Measurements from ENCODE around the gene COPG1.

COPG1 gene

DNA sequence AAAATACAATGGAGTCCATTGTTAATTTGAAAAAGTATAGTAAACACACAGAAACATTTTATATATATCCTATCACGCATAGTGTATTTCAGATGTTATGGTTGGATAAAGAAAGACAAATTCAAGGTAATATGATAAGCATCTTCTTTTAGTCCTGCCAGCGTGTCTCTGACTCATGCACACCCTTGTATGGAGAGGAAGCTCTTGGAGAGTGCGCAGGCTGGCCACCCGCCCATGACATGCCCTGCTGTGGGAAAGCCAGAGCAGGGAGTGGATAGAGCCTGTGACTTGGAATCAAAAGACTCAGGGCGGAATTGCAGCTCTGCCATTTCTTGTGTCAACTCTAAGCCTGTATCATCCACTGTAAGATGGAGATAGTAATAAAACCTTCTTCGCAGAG, 23.0 kb upstream of the COPG1 start:
- no peak overlapping the region for H3K27ac ChIP-seq (ENCODE audit: insufficient read depth, low read length, poor library complexity, severe bottlenecking)
- no peak for DNase-seq
- no peaks in the 10 kb centered on the region for H3K27me3 ChIP-seq (replicated peaks; ENCODE audit: control insufficient read depth, insufficient read depth, low read length, poor library complexity, severe bottlenecking)
- no peaks in the 10 kb centered on the region for H3K36me3 ChIP-seq (ENCODE audit: control insufficient read depth, insufficient read depth, low read length)
- peaks cover 8% of the 10 kb centered on the region for H3K4me1 ChIP-seq (ENCODE audit: control insufficient read depth, insufficient read depth, low read length, poor library complexity, severe bottlenecking)
- no peaks in the 10 kb centered on the region for H3K9me3 ChIP-seq (ENCODE audit: control insufficient read depth, low read length)
- no peak overlapping the region for H3K4me3 ChIP-seq (ENCODE audit: insufficient read depth, low read depth, low read length, poor library complexity, severe bottlenecking)

DNA sequence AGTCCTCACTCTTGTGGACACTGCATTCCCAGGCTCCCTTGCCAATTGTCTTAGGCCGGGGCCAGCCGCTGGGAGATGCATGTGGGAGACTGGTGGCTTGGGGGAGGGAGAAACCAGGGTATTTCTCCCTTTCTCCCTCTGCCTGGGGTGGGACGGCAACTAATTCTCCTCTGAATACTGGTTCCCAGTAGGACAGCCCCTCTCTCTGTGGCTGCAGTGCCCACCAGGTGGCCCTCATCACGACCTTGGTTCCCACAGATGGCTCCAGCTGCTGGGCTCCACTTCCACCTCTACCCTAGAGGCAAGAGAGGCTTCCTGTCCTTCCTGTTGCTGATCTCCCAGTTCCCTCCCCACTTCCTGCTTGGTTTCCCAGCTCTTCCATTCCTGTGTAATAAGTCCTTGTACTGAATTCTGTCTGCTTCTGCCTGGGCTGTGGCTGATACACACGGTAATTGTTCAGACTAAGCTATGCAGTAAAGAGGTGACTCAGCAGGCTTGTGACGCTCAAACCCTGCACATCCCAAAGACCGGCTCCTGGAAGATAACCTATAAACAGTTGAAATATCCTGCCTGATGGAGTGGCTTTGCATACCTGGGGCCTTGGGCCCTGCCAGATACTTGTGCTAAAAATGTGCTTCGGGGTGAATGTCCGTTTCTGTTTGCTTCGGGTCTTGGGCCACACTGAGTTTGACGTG, 20.4 kb upstream of the COPG1 start:
- Histone ChIP-seq H3K27ac (ENCODE audit: insufficient read depth, low read length, poor library complexity, severe bottlenecking) (no peak overlapping the region), H3K9me3 (ENCODE audit: control insufficient read depth, low read length) (no peaks in the 10 kb centered on the region)

DNA sequence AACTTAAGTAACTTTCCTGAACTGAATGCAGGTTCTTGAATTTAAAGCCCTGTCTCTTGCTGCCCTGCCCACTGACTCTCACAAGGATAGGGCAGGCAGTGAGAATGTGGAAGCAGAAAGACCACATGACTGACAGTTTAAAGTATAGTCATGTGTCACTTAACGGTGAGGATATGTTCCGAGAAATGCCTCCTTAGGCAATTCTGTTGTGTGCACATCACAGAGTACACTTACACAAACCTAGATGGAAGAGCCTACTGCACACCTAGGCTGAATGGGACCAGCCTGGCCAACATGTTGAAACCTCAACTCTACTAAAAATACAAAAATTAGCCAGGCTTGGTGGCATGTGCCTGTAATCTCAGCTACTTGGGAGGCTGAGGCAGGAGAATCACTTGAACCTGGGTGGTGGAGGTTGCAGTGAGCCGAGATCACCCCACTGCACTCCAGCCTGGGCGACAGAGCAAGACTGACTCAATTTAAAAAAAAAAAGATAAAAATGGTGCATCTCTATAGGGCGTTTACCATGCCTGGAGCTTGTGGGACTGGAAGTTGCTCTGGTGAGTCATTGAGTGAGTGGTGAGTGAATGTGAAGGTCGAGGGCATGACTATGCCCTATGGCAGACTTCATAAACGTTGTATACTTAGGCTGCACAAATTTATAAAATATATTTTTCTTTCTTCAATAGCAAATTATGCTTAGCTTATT, 18.9 kb upstream of the COPG1 start:
- H3K27me3 ChIP-seq (replicated peaks; ENCODE audit: control insufficient read depth, insufficient read depth, low read length, poor library complexity, severe bottlenecking): no peaks in the 10 kb centered on the region
- no peak for DNase-seq
- no peaks in the 10 kb centered on the region for H3K36me3 ChIP-seq (ENCODE audit: control insufficient read depth, insufficient read depth, low read length)
- H3K4me3 ChIP-seq (ENCODE audit: insufficient read depth, low read depth, low read length, poor library complexity, severe bottlenecking): no peak overlapping the region
- no peak overlapping the region for H3K27ac ChIP-seq (ENCODE audit: insufficient read depth, low read length, poor library complexity, severe bottlenecking)
- H3K9me3 ChIP-seq (ENCODE audit: control insufficient read depth, low read length): no peaks in the 10 kb centered on the region
- peaks cover 3% of the 10 kb centered on the region for H3K4me1 ChIP-seq (ENCODE audit: control insufficient read depth, insufficient read depth, low read length, poor library complexity, severe bottlenecking)

More for the DNA sequence above, 20.4 kb upstream of the COPG1 start:
- peaks cover 8% of the 10 kb centered on the region for H3K4me1 ChIP-seq (ENCODE audit: control insufficient read depth, insufficient read depth, low read length, poor library complexity, severe bottlenecking)
- no peak overlapping the region for H3K4me3 ChIP-seq (ENCODE audit: insufficient read depth, low read depth, low read length, poor library complexity, severe bottlenecking)
- no peak for DNase-seq
- no peaks in the 10 kb centered on the region for H3K36me3 ChIP-seq (ENCODE audit: control insufficient read depth, insufficient read depth, low read length)
- no peaks in the 10 kb centered on the region for H3K27me3 ChIP-seq (replicated peaks; ENCODE audit: control insufficient read depth, insufficient read depth, low read length, poor library complexity, severe bottlenecking)

DNA sequence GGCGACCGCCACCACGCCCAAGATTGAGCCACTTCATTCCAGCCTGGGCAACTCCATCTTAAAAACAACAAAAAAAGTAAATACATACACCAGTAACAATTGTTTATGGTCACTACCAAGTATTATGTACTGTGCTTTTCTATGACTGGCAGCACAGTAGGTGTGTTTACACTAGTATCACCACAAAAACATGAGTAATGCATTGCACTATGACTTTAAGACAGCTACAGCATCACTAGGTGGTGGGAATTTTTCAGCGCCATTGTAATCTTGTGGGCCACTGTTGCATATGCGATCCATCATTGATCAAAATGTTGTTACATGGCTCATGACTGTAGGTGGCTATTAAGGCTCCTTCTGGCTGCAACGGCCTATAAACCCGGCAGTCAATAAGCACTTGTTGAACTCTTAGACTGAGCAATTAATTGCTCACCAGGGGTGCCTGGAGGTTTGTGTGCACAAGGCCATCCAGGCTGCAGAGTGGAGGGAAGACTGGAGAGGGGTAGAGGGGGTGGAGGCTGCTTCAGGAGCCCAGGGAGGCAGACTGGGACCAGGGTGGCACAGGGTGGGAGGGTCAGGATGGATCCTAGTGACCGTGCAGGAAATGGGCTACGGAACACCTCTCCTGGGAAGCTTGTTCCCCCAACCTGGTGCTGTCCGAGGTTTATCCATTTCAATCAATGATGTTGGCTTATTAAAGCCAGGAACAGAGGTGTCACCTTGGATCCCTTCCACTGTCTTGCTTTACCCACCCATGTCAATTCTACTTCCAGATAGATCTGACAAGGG, 17.9 kb upstream of the COPG1 start:
- Histone ChIP-seq H3K27ac (ENCODE audit: insufficient read depth, low read length, poor library complexity, severe bottlenecking) (no peak overlapping the region), H3K4me1 (ENCODE audit: control insufficient read depth, insufficient read depth, low read length, poor library complexity, severe bottlenecking) (no peaks in the 10 kb centered on the region), H3K27me3 (replicated peaks; ENCODE audit: control insufficient read depth, insufficient read depth, low read length, poor library complexity, severe bottlenecking) (no peaks in the 10 kb centered on the region), H3K9me3 (ENCODE audit: control insufficient read depth, low read length) (no peaks in the 10 kb centered on the region), H3K36me3 (ENCODE audit: control insufficient read depth, insufficient read depth, low read length) (no peaks in the 10 kb centered on the region), H3K4me3 (ENCODE audit: insufficient read depth, low read depth, low read length, poor library complexity, severe bottlenecking) (no peak overlapping the region)
- DNase-seq: no peak

DNA sequence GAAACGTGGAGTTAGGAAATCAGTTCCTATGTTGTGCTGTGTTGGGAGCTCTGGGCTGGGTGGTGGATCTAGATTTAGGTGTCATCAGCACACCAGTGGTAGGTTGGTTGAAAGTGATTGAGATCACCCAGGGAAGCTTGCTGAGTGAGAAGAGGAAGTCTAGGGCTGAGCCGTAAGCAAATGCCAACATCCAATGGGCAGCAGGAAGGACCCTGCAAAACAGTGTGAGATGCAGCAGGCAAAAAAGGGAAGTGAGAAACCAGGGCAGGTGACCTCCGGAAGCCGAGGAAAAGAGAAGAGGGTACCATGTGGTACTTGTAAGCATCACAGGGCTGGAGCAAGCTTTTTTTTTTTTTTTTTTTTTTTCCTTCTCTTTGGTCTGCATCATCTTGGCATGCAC, 15.9 kb upstream of the COPG1 start:
- H3K27ac ChIP-seq (ENCODE audit: insufficient read depth, low read length, poor library complexity, severe bottlenecking): no peak overlapping the region
- H3K4me3 ChIP-seq (ENCODE audit: insufficient read depth, low read depth, low read length, poor library complexity, severe bottlenecking): no peak overlapping the region
- DNase-seq: no peak
- H3K36me3 ChIP-seq (ENCODE audit: control insufficient read depth, insufficient read depth, low read length): no peaks in the 10 kb centered on the region
- no peaks in the 10 kb centered on the region for H3K9me3 ChIP-seq (ENCODE audit: control insufficient read depth, low read length)
- H3K27me3 ChIP-seq (replicated peaks; ENCODE audit: control insufficient read depth, insufficient read depth, low read length, poor library complexity, severe bottlenecking): no peaks in the 10 kb centered on the region
- H3K4me1 ChIP-seq (ENCODE audit: control insufficient read depth, insufficient read depth, low read length, poor library complexity, severe bottlenecking): peaks cover under 1% of the 10 kb centered on the region

DNA sequence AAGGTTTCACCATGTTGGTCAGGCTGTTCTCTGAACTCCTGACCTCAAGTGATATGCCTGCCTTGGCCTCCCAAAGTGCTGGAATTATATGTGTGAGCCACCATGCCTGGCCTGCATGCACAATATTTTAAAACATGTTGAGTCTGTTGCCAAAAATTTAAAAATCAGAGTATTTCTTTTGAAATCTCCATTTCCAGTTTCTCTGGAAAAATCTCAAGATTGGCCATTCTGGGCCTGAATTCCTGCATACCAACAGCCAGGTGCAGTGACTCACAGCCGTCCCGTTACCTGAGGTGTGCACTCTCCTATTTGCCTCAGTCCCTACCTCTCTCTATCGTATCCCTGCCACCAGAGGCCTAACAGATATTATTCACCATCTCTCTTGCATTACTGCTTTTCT, 15.0 kb upstream of the COPG1 start:
- H3K4me1 ChIP-seq (ENCODE audit: control insufficient read depth, insufficient read depth, low read length, poor library complexity, severe bottlenecking): peaks cover 8% of the 10 kb centered on the region
- H3K27ac ChIP-seq (ENCODE audit: insufficient read depth, low read length, poor library complexity, severe bottlenecking): no peak overlapping the region
- H3K27me3 ChIP-seq (replicated peaks; ENCODE audit: control insufficient read depth, insufficient read depth, low read length, poor library complexity, severe bottlenecking): no peaks in the 10 kb centered on the region
- no peaks in the 10 kb centered on the region for H3K36me3 ChIP-seq (ENCODE audit: control insufficient read depth, insufficient read depth, low read length)
- H3K4me3 ChIP-seq (ENCODE audit: insufficient read depth, low read depth, low read length, poor library complexity, severe bottlenecking): no peak overlapping the region
- no peaks in the 10 kb centered on the region for H3K9me3 ChIP-seq (ENCODE audit: control insufficient read depth, low read length)
- no peak for DNase-seq

DNA sequence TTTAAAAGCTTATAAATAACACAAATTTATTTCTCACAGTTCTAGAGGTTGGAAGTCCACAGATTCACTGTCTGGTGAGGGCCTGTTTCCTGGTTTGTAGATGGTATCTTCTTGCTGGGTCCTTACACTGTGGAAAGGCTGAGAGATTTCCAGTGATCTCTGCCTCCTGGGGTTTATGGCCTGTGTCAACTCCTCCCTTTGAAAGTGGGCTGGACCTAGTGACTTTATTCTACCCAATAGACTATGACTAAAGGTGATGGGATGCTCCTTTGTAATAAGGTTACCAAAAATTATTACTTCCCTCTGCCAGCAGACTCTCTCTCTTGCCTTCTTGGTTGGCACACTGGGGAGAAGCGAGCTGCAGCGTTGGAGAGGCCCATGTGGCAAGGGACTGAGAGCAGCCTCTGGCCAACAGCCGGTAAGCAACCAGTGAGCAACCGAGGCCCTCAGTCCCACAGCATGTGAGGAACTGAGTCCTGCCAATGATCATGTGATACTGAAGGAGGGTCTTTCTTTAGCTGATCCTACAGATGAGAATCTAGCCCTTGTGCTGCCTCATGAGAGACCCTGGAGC, 14.0 kb upstream of the COPG1 start:
- Histone ChIP-seq H3K36me3 (ENCODE audit: control insufficient read depth, insufficient read depth, low read length) (no peaks in the 10 kb centered on the region), H3K27ac (ENCODE audit: insufficient read depth, low read length, poor library complexity, severe bottlenecking) (no peak overlapping the region), H3K4me3 (ENCODE audit: insufficient read depth, low read depth, low read length, poor library complexity, severe bottlenecking) (no peak overlapping the region), H3K4me1 (ENCODE audit: control insufficient read depth, insufficient read depth, low read length, poor library complexity, severe bottlenecking) (peaks cover 12% of the 10 kb centered on the region), H3K9me3 (ENCODE audit: control insufficient read depth, low read length) (no peaks in the 10 kb centered on the region), H3K27me3 (replicated peaks; ENCODE audit: control insufficient read depth, insufficient read depth, low read length, poor library complexity, severe bottlenecking) (no peaks in the 10 kb centered on the region)
- no peak for DNase-seq

DNA sequence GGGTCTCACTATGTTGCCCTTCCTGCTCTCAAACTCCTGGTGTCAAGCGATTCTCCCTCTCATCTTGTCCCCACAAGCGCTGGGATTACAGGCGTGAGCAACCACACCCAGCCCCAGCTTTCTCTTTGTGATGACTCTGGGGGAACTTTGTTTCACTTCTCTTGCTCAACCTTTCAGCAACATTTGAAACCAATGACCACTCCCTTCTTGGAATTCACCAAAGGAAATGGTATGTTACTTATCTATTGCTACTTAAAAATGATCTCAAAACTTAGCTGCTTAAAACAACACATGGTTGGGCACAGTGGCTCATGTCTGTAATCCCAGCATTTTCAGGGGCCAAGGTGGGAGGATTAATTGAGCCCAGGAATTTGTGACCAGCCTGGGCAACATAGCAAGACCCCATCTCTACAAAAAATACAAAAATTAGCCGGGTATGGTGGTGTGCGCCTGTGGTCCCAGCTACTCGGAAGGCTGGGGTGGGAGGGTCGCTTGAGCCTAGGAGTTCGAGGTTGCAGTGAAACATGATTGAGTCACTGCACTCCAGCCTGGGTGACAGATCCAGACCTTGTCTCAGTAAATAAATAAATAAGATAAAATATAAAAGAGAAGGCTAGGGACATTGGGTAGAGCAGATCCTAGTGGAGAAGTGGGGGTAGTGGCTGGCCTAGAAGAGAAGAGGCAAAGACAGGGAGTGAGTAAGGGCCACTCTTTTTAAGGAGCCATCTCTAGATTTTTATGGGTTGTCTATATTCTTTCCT, 10.3 kb upstream of the COPG1 start:
- H3K27ac ChIP-seq (ENCODE audit: insufficient read depth, low read length, poor library complexity, severe bottlenecking): no peak overlapping the region
- no peaks in the 10 kb centered on the region for H3K27me3 ChIP-seq (replicated peaks; ENCODE audit: control insufficient read depth, insufficient read depth, low read length, poor library complexity, severe bottlenecking)
- no peak overlapping the region for H3K4me3 ChIP-seq (ENCODE audit: insufficient read depth, low read depth, low read length, poor library complexity, severe bottlenecking)
- no peaks in the 10 kb centered on the region for H3K9me3 ChIP-seq (ENCODE audit: control insufficient read depth, low read length)
- peaks cover 12% of the 10 kb centered on the region for H3K4me1 ChIP-seq (ENCODE audit: control insufficient read depth, insufficient read depth, low read length, poor library complexity, severe bottlenecking)
- H3K36me3 ChIP-seq (ENCODE audit: control insufficient read depth, insufficient read depth, low read length): no peaks in the 10 kb centered on the region
- DNase-seq: no peak

DNA sequence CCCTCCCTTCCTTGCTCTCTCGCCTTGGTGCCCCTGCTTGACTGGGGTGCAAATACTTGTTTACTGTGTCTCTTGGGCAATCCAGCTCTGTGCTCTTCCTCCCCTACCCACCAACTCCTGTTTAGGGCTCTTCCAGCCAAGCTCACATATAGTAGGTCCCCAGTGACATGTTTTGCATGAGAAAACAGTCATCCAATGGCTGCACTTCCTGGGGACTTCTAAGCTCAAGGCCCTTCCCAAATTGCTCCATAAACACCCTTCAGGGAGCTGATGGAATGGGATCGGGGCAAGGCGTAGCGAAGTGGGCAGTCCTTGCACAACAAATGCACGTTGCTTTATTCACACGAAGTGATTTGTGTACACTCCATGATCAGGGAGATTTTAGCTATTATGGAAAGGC, 9.4 kb upstream of the COPG1 start:
- no peaks in the 10 kb centered on the region for H3K36me3 ChIP-seq (ENCODE audit: control insufficient read depth, insufficient read depth, low read length)
- H3K9me3 ChIP-seq (ENCODE audit: control insufficient read depth, low read length): no peaks in the 10 kb centered on the region
- no peaks in the 10 kb centered on the region for H3K27me3 ChIP-seq (replicated peaks; ENCODE audit: control insufficient read depth, insufficient read depth, low read length, poor library complexity, severe bottlenecking)
- no peak for DNase-seq
- no peak overlapping the region for H3K27ac ChIP-seq (ENCODE audit: insufficient read depth, low read length, poor library complexity, severe bottlenecking)
- H3K4me1 ChIP-seq (ENCODE audit: control insufficient read depth, insufficient read depth, low read length, poor library complexity, severe bottlenecking): peaks cover 12% of the 10 kb centered on the region
- H3K4me3 ChIP-seq (ENCODE audit: insufficient read depth, low read depth, low read length, poor library complexity, severe bottlenecking): no peak overlapping the region
